GM04503 (cell line): ENCODE measurements around the gene CREB3L2.
"Not testable (repeated sequence)": the region's sequence is repeated elsewhere in the genome, so short reads cannot be mapped to it uniquely, and the experiment has no call there.

Experiments used
- DNase-seq: peaks from one replicate; pipeline ENCODE4 v3.0.0-alpha.2; 2012; ENCODE audit warnings: low read depth

CREB3L2 gene

DNA sequence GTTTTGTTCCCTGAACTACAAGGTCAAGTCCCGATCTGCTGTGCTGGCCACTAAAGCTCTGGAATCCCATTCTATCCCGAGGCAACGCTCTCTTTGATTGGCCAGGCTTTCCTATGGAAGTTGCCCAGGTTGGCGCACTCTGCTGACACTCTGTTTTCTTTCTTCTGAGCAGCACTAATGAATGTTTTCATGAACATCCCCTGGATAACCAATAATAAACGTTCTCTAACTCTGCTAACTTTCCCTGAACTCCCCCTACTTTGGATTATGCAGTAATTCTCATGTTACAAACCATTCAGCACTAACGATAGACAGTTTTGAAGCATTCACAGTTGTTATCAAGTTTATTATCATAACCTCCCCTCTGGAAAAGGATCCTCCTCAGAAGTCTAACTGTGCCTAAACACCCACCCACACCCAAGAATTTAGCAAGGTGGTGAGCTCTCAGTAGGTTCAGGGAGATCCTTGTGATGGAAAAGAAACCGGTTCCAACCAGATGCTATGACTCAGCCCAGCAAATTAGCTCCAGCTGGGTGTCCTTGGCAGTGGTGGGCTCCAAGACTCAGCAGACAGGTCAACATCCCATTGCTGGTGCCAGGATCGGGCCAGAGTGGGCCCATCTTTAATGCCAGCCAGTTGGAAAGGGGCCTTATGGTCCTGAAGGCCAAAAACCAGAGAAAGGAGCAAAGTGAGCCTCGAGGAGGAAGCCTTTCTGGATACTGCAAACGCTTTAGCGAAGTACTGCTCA is 68.4 kb downstream of the CREB3L2 start:
- no peak for DNase-seq

DNA sequence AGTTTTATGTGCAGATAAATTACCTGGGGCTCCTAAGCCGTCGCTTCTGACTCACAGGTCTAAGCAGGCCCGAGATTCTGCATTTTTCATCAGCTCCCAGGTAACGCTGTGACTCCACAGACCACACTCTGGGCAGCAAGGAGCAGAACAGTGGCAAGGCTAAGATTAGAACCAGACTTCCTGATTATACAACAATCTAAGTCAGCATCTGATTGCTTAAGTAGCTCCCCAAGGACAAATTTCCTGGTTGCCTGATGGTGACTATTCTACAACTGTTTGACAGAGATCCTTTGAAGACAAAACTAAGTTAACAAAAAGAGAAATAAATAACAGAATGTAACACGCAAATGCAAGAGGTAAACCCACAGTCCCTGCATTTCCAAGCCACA is 69.0 kb downstream of the CREB3L2 start:
- peak; percentile 82 for DNase-seq

DNA sequence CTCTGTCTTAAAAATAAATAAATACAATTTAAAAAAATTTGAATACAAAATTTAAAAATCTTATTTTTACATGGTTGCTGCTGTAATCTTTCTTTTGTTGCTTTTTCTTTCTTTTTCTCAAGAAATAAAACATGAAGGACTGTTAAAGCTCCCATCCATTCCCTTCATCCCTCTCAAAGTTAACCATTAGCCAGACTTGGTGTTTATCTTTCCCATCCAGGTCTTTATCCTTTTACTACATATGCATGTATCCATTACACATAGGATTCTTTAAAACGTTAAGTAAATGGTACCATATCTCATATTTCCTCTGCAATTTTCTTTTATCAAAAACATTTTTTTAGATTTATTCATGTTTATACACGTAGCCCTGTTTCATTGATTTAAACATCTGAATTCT is 70.1 kb downstream of the CREB3L2 start:
- no peak for DNase-seq

DNA sequence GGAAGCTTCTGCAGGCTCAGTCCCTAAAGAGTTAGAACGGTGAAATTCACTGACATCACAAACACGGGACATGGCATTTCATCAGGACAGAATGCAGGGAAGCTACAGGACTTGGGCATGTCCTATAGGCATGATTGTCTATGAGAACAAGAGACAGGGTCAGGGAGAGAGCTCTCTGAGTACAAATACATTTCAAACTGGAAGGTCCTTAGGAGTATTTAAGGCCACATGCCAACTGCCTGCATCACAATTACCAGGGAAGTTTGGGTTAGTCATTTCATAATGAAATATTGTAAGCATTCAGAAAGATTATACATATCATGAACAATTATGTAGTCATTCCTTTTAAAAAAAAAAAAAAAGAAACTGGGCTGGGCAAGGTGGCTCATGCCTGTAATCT is 71.3 kb downstream of the CREB3L2 start:
- peak; percentile 58 for DNase-seq

DNA sequence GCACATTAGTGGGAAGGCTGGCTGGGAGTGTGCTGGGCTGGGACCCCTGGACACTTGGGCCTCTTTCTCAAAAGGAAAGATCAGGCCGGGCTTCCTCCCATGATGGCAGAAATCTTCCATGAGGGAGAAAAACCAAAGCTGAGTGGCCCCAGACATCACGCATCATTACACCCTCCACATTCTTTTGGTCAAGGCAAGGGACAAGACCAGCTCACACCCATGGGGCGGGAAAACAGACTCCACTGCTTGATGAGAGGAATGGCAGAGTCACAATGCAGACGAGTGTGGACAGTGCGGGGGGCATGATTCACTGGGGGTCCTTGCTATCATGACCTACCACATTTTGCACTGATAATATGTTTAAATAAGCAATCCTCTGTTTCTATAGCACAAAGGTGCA is 73.3 kb downstream of the CREB3L2 start:
- no peak for DNase-seq

DNA sequence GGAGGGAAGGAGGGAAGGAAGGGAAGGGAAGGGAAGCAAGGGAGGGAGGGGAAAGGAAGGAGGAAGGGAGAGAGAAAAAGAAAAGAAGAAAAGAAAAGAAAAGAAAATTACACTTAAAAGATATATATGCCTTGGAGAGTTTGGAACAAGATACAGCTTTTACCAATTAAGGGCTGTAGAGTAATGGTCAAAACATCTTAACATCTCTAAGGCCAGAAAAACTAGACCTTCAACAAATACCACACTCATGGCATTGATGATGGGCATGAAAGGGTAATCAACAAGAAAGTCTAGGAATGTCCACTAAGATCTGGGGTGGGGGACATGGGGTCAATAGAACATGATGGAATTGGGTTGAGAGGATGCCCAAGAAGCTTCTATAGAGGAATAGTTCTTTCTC is 74.5 kb downstream of the CREB3L2 start:
- no peak for DNase-seq

DNA sequence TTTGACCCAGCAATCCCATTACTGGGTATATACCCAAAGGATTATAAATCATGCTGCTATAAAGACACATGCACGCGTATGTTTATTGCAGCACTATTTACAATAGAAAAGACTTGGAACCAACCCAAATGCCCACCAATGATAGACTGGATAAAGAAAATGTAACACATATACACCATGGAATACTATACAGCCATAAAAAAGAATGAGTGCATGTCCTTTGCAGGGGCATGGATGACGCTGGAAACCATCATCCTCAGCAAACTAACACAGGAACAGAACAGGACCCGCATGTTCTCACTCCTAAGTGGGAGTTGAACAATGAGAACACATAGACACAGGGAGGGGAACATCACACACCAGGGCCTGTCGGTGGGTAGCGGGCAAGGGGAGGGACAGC is 75.7 kb downstream of the CREB3L2 start:
- not testable (repeated sequence) for DNase-seq

DNA sequence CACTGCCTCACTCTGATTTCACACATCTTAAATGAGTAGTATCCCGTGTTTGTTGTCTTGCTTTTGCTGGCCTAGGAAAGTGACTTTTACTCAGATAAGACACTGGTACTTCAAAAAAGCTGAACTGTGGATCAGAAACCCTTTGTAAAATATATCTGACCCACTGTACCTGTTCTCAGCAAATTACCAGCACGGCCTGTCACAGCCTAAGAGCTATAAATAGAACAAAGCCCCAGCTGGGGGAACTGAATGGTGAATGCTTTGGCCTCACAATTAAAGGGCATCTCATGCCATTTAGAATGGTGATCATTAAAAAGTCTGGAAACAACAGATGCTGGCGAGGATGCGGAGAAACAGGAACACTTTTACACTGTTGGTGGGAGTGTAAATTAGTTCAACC is 76.1 kb downstream of the CREB3L2 start:
- no peak for DNase-seq

DNA sequence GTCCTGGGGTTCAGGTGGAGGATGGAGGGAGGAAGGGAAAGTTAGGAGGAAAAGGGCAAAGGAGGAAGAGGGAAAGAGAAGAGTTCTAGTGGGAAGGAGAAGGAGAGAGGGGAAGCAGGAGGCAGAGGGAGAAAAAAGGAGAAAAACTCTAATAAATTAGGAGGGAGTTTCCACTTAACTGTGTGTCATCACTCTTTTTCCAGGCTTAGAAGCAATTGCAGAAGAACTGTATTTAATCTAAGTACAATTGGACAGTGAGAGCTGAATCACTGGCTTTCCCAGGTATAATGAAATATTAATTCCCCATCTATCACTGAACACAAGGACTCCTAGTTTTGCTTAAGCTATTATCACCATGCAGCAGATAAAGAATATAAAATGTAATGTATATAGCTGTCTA is 76.8 kb downstream of the CREB3L2 start:
- DNase-seq = no peak

DNA sequence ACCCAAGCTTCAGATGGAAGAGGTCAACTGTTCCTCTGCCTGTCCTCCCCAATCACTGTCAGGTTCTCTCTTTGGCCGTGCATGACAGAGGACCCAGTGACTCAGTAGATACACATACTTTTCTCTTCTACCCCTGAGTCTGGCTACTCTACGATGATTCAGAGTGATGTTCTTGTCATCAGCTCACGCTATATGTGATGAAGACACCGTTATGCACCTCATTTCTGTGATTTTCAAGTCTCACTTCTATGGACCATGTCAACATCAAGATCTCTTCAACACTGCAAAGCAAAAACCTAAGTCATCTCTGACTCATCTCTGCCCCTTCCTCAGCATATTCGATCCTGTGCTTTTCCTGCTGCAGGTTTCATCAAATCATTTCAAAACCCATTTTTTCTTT is 78.5 kb downstream of the CREB3L2 start:
- DNase-seq = peak; percentile 64

DNA sequence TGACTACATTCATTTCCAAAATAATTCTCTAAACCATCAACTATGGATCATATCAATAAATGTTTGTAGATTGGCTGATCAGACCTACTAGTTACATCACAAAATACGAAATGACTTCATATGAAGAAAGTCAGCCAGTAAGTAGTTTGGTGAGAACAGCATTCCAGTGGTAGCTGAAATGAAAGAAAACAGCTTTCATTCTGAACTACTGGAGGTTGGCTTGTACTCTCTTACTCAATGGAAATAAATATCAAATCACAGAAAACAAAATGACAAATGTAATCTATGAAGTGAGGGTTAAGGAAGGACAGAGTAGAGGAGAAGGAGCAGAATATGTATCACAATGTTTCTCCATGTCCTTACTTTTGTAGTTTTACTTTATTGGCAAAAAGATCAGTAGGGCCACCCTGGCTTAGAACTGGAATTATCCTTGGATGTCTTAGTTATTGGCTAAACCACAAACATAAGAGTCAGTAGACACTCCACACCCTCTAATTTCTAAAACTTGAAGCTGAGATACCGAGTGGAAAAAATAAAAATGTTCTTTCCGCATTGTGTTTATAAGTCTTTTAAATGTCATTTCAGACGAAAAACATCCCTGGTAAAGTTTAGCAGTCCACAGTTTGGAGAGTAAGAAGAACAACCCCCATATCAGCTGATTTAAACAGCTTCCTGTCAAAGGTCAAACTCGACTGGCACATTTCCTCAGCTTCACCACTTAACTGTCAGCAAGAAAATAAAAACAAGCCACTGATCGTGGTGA is 81.1 kb downstream of the CREB3L2 start:
- no peak for DNase-seq

DNA sequence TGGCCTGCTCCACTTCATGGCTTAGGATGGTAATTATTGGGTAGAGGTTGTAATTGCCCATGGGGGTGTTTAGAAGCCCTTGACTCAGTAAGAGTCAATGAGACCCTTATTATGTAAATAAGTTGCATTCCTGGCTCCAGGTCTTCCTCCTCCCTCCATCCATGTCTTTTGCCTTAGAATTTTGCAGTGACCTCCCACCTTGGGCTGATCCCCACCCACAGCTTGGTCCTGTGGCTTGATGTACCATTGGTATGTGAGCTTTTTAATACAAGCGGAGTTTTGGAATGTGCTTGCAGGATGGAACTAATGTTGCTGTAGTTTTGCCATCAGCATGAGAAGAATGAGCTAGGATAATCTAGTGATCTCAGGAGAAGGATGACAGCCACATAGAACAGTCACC is 81.9 kb downstream of the CREB3L2 start:
- no peak for DNase-seq

DNA sequence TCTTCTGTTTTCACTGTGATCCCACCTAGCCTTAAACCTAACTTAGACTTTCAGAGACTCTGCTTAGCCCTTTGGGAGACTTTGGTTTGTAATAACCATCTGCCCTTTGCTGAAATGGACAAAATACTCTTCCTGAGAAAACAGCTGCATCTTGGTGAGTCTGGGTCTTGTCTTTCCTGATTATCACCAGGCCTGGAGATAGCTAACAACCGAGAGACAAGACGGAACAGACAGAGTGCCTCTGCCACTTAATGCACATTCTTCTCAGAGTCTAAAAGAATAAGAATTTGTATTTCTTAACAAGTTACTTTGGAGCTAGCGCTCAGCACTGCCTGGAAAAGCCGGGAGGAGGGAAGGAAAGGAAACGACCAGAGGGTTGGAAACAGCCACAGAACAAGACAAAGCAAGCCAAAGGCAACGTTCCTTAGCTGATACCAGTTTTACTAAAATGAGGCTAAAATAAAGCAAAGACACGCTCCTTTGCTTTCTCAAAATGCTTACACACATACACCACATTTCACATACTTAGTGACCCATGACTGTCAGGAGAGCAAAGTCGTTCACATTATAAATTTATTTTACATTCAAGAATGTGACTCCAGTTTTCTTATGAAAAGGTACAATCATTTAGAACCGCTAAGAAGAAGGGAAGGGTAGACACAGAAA is 84.8 kb downstream of the CREB3L2 start:
- no peak for DNase-seq

DNA sequence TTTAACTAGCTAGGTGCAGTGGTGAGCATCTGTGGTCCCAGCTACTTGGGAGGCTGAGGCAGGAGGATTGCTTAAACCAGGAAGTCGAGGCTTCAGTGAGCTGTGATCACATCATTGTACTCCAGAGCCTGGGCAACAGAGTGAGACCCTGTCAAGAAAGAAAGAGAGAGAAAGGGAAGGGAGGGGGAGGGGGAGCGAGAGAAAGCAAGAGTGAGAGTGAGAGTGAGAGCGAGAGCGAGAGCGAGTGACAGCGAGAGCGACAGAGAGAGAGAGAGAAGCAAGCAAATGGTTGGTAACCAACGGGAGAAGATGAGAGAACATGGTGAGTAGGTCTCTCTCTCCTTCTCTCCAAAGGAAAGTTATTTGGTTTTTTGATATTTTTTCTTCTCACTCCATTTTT is 85.3 kb downstream of the CREB3L2 start:
- no peak for DNase-seq

DNA sequence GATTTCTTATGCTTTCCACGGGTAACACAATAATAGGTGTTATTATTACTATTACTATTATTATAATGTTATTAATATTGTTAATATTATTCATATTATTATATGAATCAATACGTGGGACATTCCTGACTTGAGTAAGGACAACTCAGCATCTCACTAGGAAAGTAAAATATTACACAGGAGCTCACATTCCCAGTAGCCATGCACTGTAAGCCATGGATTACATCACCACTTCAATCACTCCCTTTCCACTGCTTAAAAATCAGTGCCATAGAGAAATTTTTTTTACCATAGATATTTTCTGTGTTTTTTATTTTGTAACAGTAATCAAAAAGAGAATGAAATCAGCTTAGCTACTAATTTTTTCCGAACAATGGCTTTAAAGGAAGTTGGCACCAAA is 86.6 kb downstream of the CREB3L2 start:
- DNase-seq = no peak

DNA sequence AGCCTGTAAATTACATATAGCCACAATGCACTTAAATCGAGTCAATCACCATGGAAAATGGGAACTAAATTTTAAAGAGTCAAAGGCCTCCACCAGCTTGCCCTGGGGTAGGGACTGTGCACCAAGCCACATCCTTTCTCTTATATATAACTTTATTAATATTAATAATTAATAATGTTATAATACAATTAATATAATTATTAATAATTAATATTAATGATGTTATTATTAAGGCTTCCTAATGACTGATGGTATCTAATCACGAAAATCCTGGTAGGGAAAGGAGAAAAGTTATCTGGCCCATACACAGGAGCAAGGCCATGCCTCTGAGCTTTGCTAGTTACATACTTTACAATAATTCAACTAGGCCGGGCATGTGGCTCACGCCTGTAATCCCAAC is 87.9 kb downstream of the CREB3L2 start:
- DNase-seq = no peak

DNA sequence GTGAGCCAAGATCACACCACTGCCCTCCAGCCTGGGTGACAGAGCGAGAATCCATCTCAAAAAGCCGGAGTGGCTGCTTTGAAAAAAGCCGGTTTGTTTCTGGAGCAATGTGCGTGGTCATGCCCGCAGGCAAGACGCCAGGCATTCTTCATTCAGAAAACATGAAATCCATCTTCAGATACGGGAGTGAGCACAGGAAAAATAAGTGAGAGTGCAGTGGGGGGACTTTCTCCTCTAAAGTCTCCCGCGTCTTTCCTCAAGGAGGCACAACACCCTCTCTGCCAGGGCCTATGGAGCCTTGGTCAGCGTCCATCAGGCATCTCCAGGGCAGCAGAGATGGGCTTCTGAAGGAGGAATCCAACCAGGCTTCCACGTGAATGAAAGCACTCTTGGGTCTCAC is 92.8 kb downstream of the CREB3L2 start:
- DNase-seq = no peak

DNA sequence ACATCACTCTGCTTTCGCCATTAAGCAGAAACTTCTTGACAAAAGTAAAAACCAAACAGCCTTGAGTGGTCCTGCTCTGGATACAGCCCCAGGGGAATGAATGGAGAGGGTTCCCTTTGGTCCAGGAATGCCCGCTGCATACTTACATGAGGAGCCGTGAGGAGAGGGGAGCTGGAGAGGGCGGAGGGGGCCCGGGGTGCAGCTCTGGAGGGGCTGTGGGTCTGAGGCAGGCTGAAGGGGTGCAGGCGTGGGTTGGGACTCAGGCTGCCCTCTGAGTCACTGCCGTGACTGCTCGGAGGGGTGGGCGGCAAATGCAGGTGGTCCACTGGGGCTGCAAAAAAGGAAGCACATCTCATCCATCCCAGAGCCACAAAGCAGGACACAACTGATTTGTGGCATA is 93.8 kb downstream of the CREB3L2 start:
- DNase-seq = no peak

DNA sequence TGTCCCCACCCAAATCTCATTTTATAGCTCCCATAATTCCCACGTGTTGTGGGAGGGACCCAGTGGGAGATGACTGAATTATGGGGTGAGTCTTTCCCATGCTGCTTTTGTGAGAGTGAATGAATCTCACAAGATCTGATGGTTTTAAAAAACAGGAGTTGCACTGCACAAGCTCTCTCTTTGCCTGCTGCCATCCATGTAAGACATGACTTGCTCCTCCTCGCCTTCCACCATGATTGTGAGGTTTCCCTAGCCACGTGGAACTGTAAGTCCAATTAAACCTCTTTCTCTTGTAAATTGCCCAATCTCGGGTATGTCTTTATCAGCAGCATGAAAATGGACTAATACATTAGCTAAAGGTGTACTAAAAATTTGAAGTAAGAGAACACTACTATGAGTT is 95.2 kb downstream of the CREB3L2 start:
- DNase-seq = not testable (repeated sequence)

DNA sequence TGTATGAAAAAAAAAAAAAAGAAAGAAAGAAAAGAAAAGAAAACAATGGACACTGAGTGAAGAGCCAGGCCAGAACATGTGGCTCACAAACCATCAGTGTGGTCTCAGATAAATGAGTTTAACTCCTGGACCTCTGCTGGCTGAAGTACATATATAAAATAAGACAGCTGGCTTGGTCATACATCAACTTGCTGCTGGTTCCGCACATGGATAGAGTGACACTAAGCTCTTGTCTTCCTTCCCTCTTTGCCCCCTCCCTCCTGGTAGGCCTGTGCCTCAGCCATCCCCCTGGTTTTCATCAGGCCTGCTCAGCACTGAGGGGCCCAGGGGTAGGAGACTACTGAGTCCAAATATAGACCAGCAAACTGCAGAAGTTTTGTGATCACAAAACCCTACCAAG is 97.1 kb downstream of the CREB3L2 start:
- DNase-seq = no peak

DNA sequence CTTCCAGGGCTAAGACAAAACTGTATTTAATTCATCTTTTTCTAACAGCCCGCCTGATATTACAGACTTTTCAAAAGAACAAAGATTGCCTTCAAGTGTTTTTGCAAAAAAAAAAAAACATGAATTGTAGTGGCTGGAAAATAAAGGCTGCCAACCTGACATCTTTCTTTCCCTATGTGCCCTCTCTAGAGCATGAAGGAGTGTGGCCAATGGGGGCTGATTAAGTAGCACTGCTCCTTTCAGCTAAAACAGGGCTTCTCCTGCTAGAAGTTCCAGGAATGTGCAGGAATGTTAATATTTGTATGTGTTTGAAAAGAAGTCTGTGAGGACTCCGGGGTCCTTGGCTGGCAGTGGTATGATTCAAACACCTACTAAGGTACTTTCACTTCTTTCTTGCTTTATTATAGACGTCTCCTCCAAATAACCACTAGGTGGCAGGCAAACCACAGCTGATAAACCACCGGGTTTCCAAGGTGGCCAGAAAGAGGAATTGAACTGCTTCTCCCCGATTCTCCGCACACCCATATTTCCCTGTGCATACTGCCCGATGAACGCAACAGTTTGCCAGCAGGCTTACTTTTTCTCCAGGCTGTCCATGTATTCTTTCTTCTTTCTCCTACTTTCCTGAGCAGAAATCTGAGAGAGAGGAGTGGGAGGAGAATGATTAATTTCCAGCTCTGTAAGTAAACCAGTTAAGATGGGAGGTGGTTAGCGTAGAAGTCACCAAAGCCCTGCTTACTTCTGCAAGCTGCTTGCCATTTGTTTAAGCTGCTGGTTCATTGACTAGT is 98.3 kb downstream of the CREB3L2 start:
- no peak for DNase-seq

DNA sequence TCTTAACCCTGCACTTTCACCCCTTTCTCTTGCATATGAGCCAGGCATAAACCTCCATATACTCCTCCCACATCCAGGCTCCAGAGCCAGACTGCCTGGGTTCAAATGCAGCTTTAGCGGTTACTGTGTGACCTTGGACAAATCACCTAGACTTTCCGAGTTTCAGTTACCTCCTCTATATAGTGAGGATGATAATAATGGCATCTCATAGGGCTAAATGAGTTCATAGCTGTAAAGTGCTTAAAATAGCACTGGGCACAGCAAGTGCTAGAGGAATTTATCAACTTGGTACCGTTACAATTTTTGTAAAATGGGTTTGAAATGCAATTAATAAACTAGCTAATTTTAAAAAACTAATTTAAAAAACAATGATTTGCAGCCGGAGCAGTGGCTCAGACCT is 101.7 kb downstream of the CREB3L2 start:
- DNase-seq = no peak
